DMS153 (cell line): ENCODE data around the gene CELA2B.
"Not testable (repeated sequence)": the region's sequence is repeated elsewhere in the genome, so short reads cannot be mapped to it uniquely, and the experiment has no call there.

Experiments used
- DNase-seq: peaks from one replicate; lab custom pipeline; 2025; lab: John Stamatoyannopoulos, UW

The CELA2B gene

DNA sequence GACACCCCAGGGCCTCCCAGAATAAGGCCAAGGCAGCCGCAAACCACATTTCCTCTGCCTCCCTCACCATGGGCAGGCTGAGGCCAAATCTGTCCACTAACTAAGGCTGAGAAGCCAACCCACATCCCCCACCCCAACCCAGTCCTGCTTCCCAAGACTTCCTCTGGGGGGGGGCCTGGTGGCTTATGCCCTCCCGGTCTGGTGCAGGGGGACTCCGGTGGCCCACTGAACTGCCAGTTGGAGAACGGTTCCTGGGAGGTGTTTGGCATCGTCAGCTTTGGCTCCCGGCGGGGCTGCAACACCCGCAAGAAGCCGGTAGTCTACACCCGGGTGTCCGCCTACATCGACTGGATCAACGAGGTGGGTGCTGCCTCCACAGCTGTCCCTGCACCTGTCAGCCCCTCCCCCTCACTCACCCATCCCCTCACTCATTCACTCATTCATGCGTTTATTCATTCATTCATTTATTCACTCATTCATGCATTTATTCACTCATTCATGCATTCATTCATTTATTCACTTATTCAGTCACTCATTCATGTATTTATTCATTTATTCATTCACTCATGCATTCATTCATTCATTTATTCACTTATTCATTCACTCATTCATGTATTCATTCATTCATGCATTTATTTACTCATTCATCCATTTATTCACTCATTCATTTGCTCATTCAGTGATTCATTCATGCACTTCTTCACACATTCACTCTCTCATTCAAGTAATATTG is 30.3 kb upstream of the CELA2B start:
- DNase-seq = no peak

- no peak for DNase-seq
Observed at GRCh38 chr1:15446212-15446611, 29.7 kb upstream of the CELA2B start.

- DNase-seq = no peak
Observed at GRCh38 chr1:15448877-15449462, 26.9 kb upstream of the CELA2B start.

DNA sequence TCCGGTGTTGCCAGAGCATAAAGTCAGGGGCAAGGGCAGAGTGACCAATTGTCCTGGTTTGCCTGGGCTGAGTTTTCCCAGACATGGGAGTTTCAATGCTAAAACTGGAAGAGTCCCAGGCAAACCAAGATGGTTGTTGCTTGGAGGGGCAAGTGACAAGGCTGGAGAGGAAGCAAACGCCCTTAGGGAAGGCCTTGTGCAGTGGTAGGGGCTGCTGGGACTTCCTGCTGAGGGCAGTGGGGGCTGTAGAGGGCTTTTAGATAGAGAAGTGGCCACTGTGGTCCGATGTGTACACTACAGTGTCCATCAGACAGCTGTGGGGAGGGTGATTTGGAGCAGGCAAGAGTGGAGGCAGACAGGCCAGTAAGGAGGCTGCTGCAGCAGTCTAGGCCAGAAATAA is 26.3 kb upstream of the CELA2B start:
- DNase-seq = no peak

DNA sequence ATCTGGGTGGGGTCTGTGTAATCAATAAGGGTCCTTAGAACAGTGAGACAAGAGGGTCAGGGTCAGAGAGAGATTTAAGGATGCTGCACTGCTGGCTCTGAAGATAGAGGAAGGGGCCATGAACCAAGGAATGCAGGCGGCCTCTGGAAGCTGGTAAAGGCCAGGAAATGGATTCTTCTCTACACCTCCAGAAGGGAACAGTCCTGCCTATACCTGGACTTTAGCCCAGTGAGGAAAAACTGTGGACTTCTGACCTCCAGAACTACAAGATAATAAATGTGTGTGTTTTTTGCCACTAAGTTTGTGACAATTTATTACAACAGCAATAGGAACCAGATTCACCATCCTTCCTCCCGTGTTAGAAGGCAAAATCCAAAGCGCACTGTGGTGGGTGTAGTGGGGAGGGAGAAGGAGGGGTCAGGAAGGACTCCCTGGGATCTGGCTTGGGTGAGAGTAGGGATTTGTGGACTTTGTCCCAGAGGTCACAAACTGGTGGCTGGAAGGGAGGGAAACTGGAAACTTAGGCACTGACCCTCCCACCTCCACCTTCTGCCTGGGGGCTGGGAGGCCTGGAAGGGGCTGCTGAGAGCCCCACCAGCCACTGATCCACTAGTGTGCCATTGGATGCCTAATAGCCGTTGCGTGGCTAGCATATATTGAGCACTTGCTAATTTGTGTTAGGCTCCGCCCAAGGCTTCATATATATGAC is 24.7 kb upstream of the CELA2B start:
- no peak for DNase-seq

GRCh38 chr1:15452216-15452615 is 23.7 kb upstream of the CELA2B start:
- DNase-seq = no peak

GRCh38 chr1:15452866-15453571 is 22.9 kb upstream of the CELA2B start:
- DNase-seq = no peak

- DNase-seq = no peak
Observed at GRCh38 chr1:15453734-15454133, 22.2 kb upstream of the CELA2B start.

DNA sequence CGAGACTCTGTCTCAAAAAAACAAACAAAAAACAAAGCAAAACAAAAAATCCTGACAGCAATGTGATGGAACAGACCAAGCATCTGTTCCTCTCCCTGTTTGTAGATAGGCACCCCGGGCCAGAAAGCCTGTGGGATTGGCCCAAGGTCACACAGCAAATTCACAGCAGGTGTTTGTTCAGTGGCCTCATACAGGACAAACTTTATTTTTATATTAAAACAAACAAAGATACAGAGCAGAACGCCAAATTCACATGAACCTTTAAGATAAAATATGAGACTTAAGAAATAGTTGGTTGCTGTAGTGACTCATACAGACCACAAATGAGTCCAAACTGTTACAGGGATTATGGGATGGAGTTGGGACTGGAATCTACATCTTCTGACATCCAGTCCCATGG is 21.6 kb upstream of the CELA2B start:
- no peak for DNase-seq

- no peak for DNase-seq
Observed at GRCh38 chr1:15455522-15455921, 20.4 kb upstream of the CELA2B start.

- no peak for DNase-seq
Observed at GRCh38 chr1:15456313-15456954, 19.5 kb upstream of the CELA2B start, which contains the start of gene CELA2A. CELA2A (plus strand) TSS chr1:15456732; CDS start chr1:15456754, 22 bp downstream.

- DNase-seq = no peak
Observed at GRCh38 chr1:15457585-15457984, 18.3 kb upstream of the CELA2B start.

DNA sequence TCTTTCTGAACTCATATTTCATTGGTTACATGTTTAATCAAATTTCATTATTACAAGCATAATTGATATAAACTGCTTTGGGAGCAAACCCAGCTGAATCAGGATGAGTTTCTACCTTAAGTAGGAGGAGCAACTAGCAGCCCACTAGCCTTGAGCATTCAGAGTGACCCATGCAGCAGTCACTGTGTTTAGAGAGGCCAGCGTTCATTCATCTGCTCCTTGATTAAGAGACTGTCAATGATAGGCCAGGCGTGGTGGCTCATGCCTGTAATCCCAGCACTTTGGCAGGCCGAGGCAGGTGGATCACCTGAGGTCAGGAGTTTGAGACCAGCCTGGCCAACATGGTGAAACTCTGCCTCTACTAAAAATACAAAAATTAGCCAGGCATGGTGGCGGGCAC is 17.5 kb upstream of the CELA2B start:
- DNase-seq = not testable (repeated sequence)

GRCh38 chr1:15459771-15460707 is 15.9 kb upstream of the CELA2B start:
- no peak for DNase-seq

GRCh38 chr1:15460708-15461095 is 15.2 kb upstream of the CELA2B start:
- no peak for DNase-seq

GRCh38 chr1:15463064-15463800 is 12.7 kb upstream of the CELA2B start:
- DNase-seq = peak; percentile 36

DNA sequence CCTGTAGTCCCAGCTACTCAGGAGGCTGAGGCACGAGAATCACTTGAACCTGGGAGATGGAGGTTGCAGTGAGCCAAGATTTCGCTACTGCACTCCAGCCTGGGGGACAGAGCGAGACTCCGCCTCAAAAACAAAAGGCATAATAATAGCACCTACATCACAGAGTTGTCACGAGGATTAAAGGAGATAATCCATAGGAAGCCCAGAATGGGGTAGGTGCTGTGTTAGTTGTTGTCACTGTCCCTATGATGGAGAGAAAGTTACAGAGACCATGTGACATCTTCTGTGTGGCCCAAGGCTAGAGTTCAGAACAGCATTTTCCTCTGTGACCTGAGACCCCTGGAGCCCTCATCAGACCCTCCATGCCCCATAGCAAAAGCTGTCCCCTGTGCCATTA is 12.0 kb upstream of the CELA2B start:
- DNase-seq = not testable (repeated sequence)

- DNase-seq = no peak
Observed at GRCh38 chr1:15465674-15466073, 10.2 kb upstream of the CELA2B start.

DNA sequence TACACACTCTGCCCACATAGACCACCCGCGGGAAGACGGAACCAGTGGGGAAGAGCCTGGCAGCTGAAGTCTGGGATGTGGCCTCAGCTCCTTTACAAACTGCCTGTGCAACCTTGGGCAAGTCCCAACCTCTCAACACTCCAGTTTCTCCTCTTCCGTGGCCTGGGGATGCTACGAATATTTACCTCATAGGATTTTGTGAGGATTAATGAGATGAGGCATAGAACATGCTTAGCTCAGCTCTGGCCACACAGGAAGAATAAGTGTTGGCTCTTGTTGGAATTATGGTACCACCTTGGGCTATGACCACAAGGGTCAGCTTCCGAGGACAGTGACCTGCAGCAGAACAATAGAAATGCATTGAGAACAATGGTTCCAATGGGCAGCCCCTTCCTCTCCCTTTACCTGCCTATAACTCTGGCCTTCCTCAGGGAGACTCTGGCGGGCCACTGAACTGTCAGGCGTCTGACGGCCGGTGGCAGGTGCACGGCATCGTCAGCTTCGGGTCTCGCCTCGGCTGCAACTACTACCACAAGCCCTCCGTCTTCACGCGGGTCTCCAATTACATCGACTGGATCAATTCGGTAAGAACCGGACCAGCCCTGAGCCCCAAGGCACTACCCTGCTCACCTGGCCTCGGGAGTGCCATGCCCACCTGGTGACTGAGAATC is 8.8 kb upstream of the CELA2B start:
- DNase-seq = not testable (repeated sequence)

DNA sequence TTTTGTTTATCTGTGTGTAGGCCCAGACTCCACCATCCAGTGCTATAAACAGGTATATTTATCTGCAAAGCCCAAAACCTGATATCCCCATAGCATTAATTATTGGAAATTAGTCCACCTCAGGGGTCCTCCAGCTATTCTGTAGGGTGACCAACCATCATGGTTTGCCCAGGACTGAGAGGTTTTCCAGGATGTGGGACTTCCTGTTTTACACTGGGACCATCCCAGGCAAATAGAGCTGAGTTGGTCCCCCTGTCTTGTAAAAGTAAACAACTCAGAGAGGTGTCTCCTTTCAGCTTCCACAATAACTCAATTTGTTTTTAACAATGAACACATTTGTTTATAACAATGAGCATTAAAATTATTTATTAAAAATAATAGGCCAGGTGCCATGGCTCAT is 7.8 kb upstream of the CELA2B start:
- DNase-seq = no peak
